ENCODE data around the gene KAZN.

Gene KAZN

DNA sequence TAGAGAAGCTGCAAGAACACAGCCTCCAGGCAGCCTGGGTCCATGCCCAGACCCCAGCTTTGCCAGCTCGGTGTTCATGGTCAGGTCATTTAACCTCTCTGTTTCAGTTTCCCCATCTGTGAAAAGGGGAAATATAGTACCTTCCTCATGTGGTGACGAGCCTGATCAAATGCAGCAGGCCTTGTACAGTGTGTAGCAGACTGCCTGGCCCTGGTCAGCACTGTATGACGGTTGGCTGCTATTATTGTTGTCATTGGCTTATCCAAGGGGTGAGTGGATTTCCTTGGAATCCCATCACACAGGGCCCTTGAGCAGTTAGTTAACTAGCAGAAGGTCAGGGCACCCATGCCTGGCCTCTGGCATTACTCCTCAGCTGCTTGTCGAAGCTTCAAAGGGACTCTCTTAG lies 548.5 kb downstream of the KAZN start:
- H3K9me3 ChIP-seq (ENCODE audit: control insufficient read depth, insufficient read depth, low read depth, low read length) = no peaks in the 10 kb centered on the region
- no peak overlapping the region for H3K27ac ChIP-seq (ENCODE audit: extremely low read depth, low read depth, low read length)
- CTCF ChIA-PET = interaction anchor here (3.5 kb wide), 1 partner anchor 125 kb away, joined by 21 read pairs; no protein-coding TSS in a partner anchor
- POLR2A ChIA-PET = no interaction called here
- TF ChIP-seq ZNF19 (tag by site-specific recombination; IDR thresholded peaks at IDR 0.05; ENCODE audit: low read depth) (no peak), ZNF600 (tag by site-specific recombination; IDR thresholded peaks at IDR 0.05) (no peak), ZNF211 (tag by site-specific recombination; IDR thresholded peaks at IDR 0.05; ENCODE audit: low read depth) (no peak), ZNF426 (tag by site-specific recombination; IDR thresholded peaks at IDR 0.05) (no peak), ZSCAN30 (tag by site-specific recombination; IDR thresholded peaks at IDR 0.05) (no peak), ZNF292 (tag by site-specific recombination; IDR thresholded peaks at IDR 0.05; ENCODE audit: borderline replicate concordance, low read depth) (no peak), ZNF354C (tag by site-specific recombination; IDR thresholded peaks at IDR 0.05; ENCODE audit: borderline replicate concordance, low read depth) (no peak)
- TF ChIP-seq, protein P1, sequence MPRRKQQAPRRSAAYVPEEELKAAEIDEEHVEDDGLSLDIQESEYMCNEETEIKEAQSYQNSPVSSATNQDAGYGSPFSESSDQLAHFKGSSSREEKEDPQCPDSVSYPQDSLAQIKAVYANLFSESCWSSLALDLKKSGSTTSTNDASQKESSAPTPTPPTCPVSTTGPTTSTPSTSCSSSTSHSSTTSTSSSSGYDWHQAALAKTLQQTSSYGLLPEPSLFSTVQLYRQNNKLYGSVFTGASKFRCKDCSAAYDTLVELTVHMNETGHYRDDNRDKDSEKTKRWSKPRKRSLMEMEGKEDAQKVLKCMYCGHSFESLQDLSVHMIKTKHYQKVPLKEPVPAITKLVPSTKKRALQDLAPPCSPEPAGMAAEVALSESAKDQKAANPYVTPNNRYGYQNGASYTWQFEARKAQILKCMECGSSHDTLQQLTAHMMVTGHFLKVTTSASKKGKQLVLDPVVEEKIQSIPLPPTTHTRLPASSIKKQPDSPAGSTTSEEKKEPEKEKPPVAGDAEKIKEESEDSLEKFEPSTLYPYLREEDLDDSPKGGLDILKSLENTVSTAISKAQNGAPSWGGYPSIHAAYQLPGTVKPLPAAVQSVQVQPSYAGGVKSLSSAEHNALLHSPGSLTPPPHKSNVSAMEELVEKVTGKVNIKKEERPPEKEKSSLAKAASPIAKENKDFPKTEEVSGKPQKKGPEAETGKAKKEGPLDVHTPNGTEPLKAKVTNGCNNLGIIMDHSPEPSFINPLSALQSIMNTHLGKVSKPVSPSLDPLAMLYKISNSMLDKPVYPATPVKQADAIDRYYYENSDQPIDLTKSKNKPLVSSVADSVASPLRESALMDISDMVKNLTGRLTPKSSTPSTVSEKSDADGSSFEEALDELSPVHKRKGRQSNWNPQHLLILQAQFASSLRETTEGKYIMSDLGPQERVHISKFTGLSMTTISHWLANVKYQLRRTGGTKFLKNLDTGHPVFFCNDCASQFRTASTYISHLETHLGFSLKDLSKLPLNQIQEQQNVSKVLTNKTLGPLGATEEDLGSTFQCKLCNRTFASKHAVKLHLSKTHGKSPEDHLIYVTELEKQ (tag by site-specific recombination; IDR thresholded peaks at IDR 0.05; ENCODE audit: borderline replicate concordance) = no peak
- no peaks in the 10 kb centered on the region for H3K36me3 ChIP-seq (ENCODE audit: control insufficient read depth in 2 of 2, insufficient read depth in 1 of 2, low read length in 2 of 2)
- no peaks in the 10 kb centered on the region for H3K4me1 ChIP-seq (ENCODE audit: control insufficient read depth, insufficient read depth, low read length)
- H3K4me3 ChIP-seq (ENCODE audit: low read depth, low read length) = no peak overlapping the region

DNA sequence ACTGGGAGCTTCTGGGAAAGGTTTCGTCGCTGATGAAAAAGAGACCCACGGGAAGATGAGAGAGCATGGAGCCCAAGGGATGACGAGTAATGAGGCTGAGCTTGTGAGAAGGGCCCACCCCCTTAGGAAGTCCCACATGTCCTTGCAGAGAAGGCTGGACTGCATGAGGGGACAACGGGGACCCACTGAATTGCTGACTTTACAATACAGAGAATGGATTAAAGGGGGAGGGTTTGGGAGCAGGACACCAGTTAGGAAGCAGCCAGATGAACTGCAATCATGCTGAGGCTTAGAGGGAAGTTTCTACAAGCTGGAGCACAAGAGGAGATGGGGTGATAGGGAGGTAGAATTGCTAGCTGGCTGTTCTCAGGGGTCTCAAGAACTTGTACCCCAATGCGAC lies 549.5 kb downstream of the KAZN start:
- TF ChIP-seq GLIS2 (tag by site-specific recombination; IDR thresholded peaks at IDR 0.05) = no peak
- no peak for TF ChIP-seq ZNF114 (tag by site-specific recombination; IDR thresholded peaks at IDR 0.05)
- no peak for TF ChIP-seq ZNF623 (tag by site-specific recombination; IDR thresholded peaks at IDR 0.05)
- CTCF ChIA-PET = interaction anchor here (0.5 to 3.5 kb wide), 5 partner anchors 19 to 593 kb away, joined by 3 to 21 read pairs (median 4); no protein-coding TSS in a partner anchor
- no peaks in the 10 kb centered on the region for H3K9me3 ChIP-seq (ENCODE audit: control insufficient read depth, insufficient read depth, low read depth, low read length)
- H3K4me1 ChIP-seq (ENCODE audit: control insufficient read depth, insufficient read depth, low read length) = no peaks in the 10 kb centered on the region
- POLR2A ChIA-PET = interaction anchor here (0.6 kb wide), 1 partner anchor 151 kb away, joined by 5 read pairs; no protein-coding TSS in a partner anchor
- no peak overlapping the region for H3K4me3 ChIP-seq (ENCODE audit: low read depth, low read length)
- H3K27ac ChIP-seq (ENCODE audit: extremely low read depth, low read depth, low read length) = no peak overlapping the region
- H3K36me3 ChIP-seq (ENCODE audit: control insufficient read depth in 2 of 2, insufficient read depth in 1 of 2, low read length in 2 of 2) = no peaks in the 10 kb centered on the region

DNA sequence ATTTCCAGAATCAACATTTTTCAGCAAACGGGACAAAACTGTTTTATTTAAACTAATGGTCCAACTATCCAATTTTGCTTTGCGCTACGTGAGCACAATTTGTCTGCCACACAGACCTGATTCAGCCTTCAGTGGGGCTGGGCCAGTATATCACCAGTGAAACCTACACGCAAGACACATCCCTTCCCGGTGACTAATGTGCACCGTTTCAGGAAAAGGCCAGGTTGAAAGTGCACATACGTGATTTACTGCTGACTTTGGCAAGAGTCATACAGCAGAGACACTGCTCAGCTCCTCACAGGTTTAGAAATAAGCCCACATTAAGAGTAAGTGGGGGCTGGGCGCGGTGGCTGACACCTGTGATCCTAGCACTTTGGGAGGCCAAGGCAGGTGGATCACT lies 550.0 kb downstream of the KAZN start:
- no peak overlapping the region for H3K4me3 ChIP-seq (ENCODE audit: low read depth, low read length)
- ChIA-PET CTCF (interaction anchor here (0.5 to 3.5 kb wide), 4 partner anchors 20 to 593 kb away, joined by 3 to 21 read pairs (median 4); no protein-coding TSS in a partner anchor), POLR2A (interaction anchor here (0.6 kb wide), 1 partner anchor 151 kb away, joined by 5 read pairs; no protein-coding TSS in a partner anchor)
- TF ChIP-seq, protein P2, sequence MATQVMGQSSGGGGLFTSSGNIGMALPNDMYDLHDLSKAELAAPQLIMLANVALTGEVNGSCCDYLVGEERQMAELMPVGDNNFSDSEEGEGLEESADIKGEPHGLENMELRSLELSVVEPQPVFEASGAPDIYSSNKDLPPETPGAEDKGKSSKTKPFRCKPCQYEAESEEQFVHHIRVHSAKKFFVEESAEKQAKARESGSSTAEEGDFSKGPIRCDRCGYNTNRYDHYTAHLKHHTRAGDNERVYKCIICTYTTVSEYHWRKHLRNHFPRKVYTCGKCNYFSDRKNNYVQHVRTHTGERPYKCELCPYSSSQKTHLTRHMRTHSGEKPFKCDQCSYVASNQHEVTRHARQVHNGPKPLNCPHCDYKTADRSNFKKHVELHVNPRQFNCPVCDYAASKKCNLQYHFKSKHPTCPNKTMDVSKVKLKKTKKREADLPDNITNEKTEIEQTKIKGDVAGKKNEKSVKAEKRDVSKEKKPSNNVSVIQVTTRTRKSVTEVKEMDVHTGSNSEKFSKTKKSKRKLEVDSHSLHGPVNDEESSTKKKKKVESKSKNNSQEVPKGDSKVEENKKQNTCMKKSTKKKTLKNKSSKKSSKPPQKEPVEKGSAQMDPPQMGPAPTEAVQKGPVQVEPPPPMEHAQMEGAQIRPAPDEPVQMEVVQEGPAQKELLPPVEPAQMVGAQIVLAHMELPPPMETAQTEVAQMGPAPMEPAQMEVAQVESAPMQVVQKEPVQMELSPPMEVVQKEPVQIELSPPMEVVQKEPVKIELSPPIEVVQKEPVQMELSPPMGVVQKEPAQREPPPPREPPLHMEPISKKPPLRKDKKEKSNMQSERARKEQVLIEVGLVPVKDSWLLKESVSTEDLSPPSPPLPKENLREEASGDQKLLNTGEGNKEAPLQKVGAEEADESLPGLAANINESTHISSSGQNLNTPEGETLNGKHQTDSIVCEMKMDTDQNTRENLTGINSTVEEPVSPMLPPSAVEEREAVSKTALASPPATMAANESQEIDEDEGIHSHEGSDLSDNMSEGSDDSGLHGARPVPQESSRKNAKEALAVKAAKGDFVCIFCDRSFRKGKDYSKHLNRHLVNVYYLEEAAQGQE (tag by site-specific recombination; IDR thresholded peaks at IDR 0.05) = no peak
- TF ChIP-seq ZNF274 (IDR thresholded peaks at IDR 0.05; ENCODE audit: low read length) (no peak), ZNF274 (tag by site-specific recombination; IDR thresholded peaks at IDR 0.05; ENCODE audit: borderline replicate concordance) (no peak), GLIS2 (tag by site-specific recombination; IDR thresholded peaks at IDR 0.05) (no peak), RBAK (tag by site-specific recombination; IDR thresholded peaks at IDR 0.05) (no peak), ZNF266 (tag by site-specific recombination; IDR thresholded peaks at IDR 0.05; ENCODE audit: low read depth) (no peak), ZNF114 (tag by site-specific recombination; IDR thresholded peaks at IDR 0.05) (no peak), ZFP69B (tag by site-specific recombination; IDR thresholded peaks at IDR 0.05) (no peak), ZNF791 (tag by site-specific recombination; IDR thresholded peaks at IDR 0.05) (no peak), ZNF658 (tag by site-specific recombination; IDR thresholded peaks at IDR 0.05) (no peak), ZNF621 (tag by site-specific recombination; IDR thresholded peaks at IDR 0.05) (no peak), ZNF529 (tag by site-specific recombination; IDR thresholded peaks at IDR 0.05; ENCODE audit: insufficient replicate concordance) (no peak), ZNF571 (tag by site-specific recombination; IDR thresholded peaks at IDR 0.05) (no peak)
- TF ChIP-seq, protein P3, sequence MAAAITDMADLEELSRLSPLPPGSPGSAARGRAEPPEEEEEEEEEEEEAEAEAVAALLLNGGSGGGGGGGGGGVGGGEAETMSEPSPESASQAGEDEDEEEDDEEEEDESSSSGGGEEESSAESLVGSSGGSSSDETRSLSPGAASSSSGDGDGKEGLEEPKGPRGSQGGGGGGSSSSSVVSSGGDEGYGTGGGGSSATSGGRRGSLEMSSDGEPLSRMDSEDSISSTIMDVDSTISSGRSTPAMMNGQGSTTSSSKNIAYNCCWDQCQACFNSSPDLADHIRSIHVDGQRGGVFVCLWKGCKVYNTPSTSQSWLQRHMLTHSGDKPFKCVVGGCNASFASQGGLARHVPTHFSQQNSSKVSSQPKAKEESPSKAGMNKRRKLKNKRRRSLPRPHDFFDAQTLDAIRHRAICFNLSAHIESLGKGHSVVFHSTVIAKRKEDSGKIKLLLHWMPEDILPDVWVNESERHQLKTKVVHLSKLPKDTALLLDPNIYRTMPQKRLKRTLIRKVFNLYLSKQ (tag by site-specific recombination; IDR thresholded peaks at IDR 0.05; ENCODE audit: borderline replicate concordance) = no peak
- H3K9me3 ChIP-seq (ENCODE audit: control insufficient read depth, insufficient read depth, low read depth, low read length) = no peaks in the 10 kb centered on the region
- H3K27ac ChIP-seq (ENCODE audit: extremely low read depth, low read depth, low read length) = no peak overlapping the region
- H3K4me1 ChIP-seq (ENCODE audit: control insufficient read depth, insufficient read depth, low read length) = no peaks in the 10 kb centered on the region
- H3K36me3 ChIP-seq (ENCODE audit: control insufficient read depth in 2 of 2, insufficient read depth in 1 of 2, low read length in 2 of 2) = no peaks in the 10 kb centered on the region

All from HEK293 (cell line).